IMR-90 (cell line): ENCODE results near the gene LRRC56. TPM values are rescaled to one million over a fixed set of nuclear protein-coding genes. Genes with fewer than 3 reads are reported as not detected.

Source experiments
- ATAC-seq: fragments of 200-7000 bp; cut with Tn5 transposase; 2 replicates; pipeline ENCODE4 v1.9.1; 2020; ENCODE audit warnings: low read depth, mild to moderate bottlenecking, moderate library complexity
- BruUV-seq: library from RNA; stranded (reverse); fragments of 400-500 nt; replicated peaks from 2 replicates; lab custom pipeline; 2021; lab: Mats Ljungman, UMichigan
- CTCF ChIA-PET: fragments of 300-600 bp; formaldehyde crosslinking; extraction: SDS; loops from one replicate; lab custom pipeline; 2021; ENCODE audit warnings: antibody characterized with exemption; lab: Yijun Ruan, JAX
- POLR2A ChIA-PET: fragments of 300-600 bp; sonication (Branson Sonifier 250); formaldehyde crosslinking; loops from one replicate; lab custom pipeline; 2022; ENCODE audit warnings: antibody characterized with exemption; ENCODE audit not compliant: unreplicated experiment; lab: Charles Lee
- DNase-seq: peaks from one replicate; pipeline ENCODE4 v3.0.0; 2013
- H2AFZ ChIP-seq: replicated peaks from 2 replicates; pipeline ENCODE3; 2013; ENCODE audit warnings: low read length, mild to moderate bottlenecking; ENCODE audit not compliant: poor library complexity
- H2AK5ac ChIP-seq: 2 replicates; pipeline ENCODE4 v1.6.1; 2013; ENCODE audit warnings: low read depth, low read length, inconsistent platforms
- H2AK9ac ChIP-seq: replicated peaks from 2 replicates; pipeline ENCODE3; 2013; ENCODE audit warnings: mild to moderate bottlenecking, low read depth, low read length, moderate library complexity; ENCODE audit not compliant: poor library complexity
- H2BK120ac ChIP-seq: 2 replicates; pipeline ENCODE4 v1.6.1; 2013; ENCODE audit warnings: low read depth, low read length, inconsistent platforms
- H2BK15ac ChIP-seq: 3 replicates; pipeline ENCODE4 v1.6.1; 2013; ENCODE audit warnings: low read depth, low read length, inconsistent platforms
- H2BK20ac ChIP-seq: 2 replicates; pipeline ENCODE4 v1.6.1; 2013; ENCODE audit warnings: low read depth, mild to moderate bottlenecking, inconsistent platforms, low read length, moderate library complexity
- H2BK5ac ChIP-seq: 2 replicates; pipeline ENCODE4 v1.6.1; 2013; ENCODE audit warnings: mild to moderate bottlenecking, low read depth, low read length, inconsistent platforms; ENCODE audit not compliant: poor library complexity, severe bottlenecking
- H3K14ac ChIP-seq: replicated peaks from 2 replicates; pipeline ENCODE4 v1.6.1; 2013; ENCODE audit warnings: low read depth, low read length, inconsistent platforms
- H3K18ac ChIP-seq: 2 replicates; pipeline ENCODE4 v1.6.1; 2013; ENCODE audit warnings: low read depth, low read length, control low read depth
- H3K23ac ChIP-seq: 2 replicates; pipeline ENCODE4 v1.6.1; 2013; ENCODE audit warnings: low read depth, low read length, inconsistent platforms
- H3K27ac ChIP-seq: 2 replicates; pipeline ENCODE4 v1.5.1; 2013; ENCODE audit warnings: mild to moderate bottlenecking, control low read depth, low read length; ENCODE audit not compliant: insufficient read depth
- H3K27me3 ChIP-seq: 2 replicates; pipeline ENCODE4 v1.6.1; 2013; ENCODE audit warnings: low read length; ENCODE audit not compliant: control insufficient read depth, insufficient read depth
- H3K36me3 ChIP-seq: 2 replicates; pipeline ENCODE4 v1.6.1; 2013; ENCODE audit warnings: low read length, mixed read lengths; ENCODE audit not compliant: control insufficient read depth, insufficient read depth
- H3K4ac ChIP-seq: 2 replicates; pipeline ENCODE4 v1.6.1; 2013; ENCODE audit warnings: low read depth, low read length, inconsistent platforms
- H3K4me1 ChIP-seq: 2 replicates; pipeline ENCODE4 v1.6.1; 2013; ENCODE audit warnings: low read length, mixed read lengths; ENCODE audit not compliant: control insufficient read depth, insufficient read depth
- H3K4me2 ChIP-seq: 2 replicates; pipeline ENCODE4 v1.6.1; 2013; ENCODE audit warnings: low read depth, mild to moderate bottlenecking, control low read depth, low read length, moderate library complexity
- H3K4me3 ChIP-seq: 2 replicates; pipeline ENCODE4 v1.5.1; 2013; ENCODE audit warnings: low read depth, mild to moderate bottlenecking, control low read depth, low read length, moderate library complexity; ENCODE audit not compliant: insufficient read depth
- H3K56ac ChIP-seq: 2 replicates; pipeline ENCODE4 v1.6.1; 2013; ENCODE audit warnings: low read length, inconsistent platforms; ENCODE audit not compliant: insufficient read depth; ENCODE audit errors: extremely low read depth
- H3K79me1 ChIP-seq, 2 experiments: 2 replicates each; pipeline ENCODE4 v1.6.1; 2013; ENCODE audit warnings: low read length in 2 of 2, inconsistent platforms in 1 of 2, low read depth in 1 of 2
- H3K9ac ChIP-seq: 2 replicates; pipeline ENCODE4 v1.6.1; 2013; ENCODE audit warnings: low read depth, low read length, control low read depth
- H3K9me1 ChIP-seq: 2 replicates; pipeline ENCODE4 v1.6.1; 2013; ENCODE audit warnings: low read length, inconsistent platforms; ENCODE audit not compliant: insufficient read depth
- H3K9me3 ChIP-seq: 2 replicates; pipeline ENCODE4 v1.6.1; 2013; ENCODE audit warnings: low read length; ENCODE audit not compliant: control insufficient read depth, insufficient read depth
- H4K20me1 ChIP-seq: 2 replicates; pipeline ENCODE4 v1.6.1; 2013; ENCODE audit warnings: low read length, inconsistent platforms; ENCODE audit not compliant: insufficient read depth
- H4K5ac ChIP-seq: 2 replicates; pipeline ENCODE4 v1.6.1; 2013; ENCODE audit warnings: mild to moderate bottlenecking, low read depth, low read length, control low read depth
- H4K8ac ChIP-seq, 2 experiments: 2 replicates each; pipeline ENCODE4 v1.6.1; 2013; ENCODE audit warnings: low read depth in 2 of 2, low read length in 2 of 2, control low read depth in 1 of 2, inconsistent platforms in 1 of 2
- H4K91ac ChIP-seq: 2 replicates; pipeline ENCODE4 v1.6.1; 2013; ENCODE audit warnings: low read depth, low read length, inconsistent platforms; ENCODE audit not compliant: insufficient read depth
- BHLHE40 ChIP-seq: fragments of 150-350 bp; IDR thresholded peaks from 2 replicates; pipeline ENCODE4 v1.6.1; 2016; ENCODE audit warnings: mild to moderate bottlenecking, low read depth, low read length
- CEBPB ChIP-seq: IDR thresholded peaks from 2 replicates; pipeline ENCODE4 v1.6.1; 2012; ENCODE audit warnings: low read depth, low read length, improper control_type of control experiment
- CHD1 ChIP-seq: IDR thresholded peaks from 2 replicates; pipeline ENCODE4 v1.6.1; 2012; ENCODE audit warnings: low read depth, low read length, improper control_type of control experiment
- FOS ChIP-seq: fragments of 150-350 bp; IDR thresholded peaks from 2 replicates; pipeline ENCODE4 v1.6.1; 2016; ENCODE audit warnings: low read depth, low read length
- MAFK ChIP-seq: IDR thresholded peaks from 2 replicates; pipeline ENCODE4 v1.6.1; 2012; ENCODE audit warnings: low read depth, low read length, improper control_type of control experiment
- MXI1 ChIP-seq: IDR thresholded peaks from 2 replicates; pipeline ENCODE4 v1.6.1; 2012; ENCODE audit warnings: low read depth, mild to moderate bottlenecking, low read length, moderate library complexity, borderline replicate concordance
- NFE2L2 ChIP-seq: fragments of 150-350 bp; IDR thresholded peaks from 2 replicates; pipeline ENCODE4 v1.6.1; 2016; ENCODE audit warnings: low read depth, mild to moderate bottlenecking, low read length
- POLR2A ChIP-seq: IDR thresholded peaks from 2 replicates; pipeline ENCODE4 v1.6.1; 2012; ENCODE audit warnings: mild to moderate bottlenecking, low read depth, low read length
- RAD21 ChIP-seq: IDR thresholded peaks from 2 replicates; pipeline ENCODE4 v1.6.1; 2012; ENCODE audit warnings: low read length, improper control_type of control experiment
- RCOR1 ChIP-seq: IDR thresholded peaks from 2 replicates; pipeline ENCODE4 v1.6.1; 2012; ENCODE audit warnings: mild to moderate bottlenecking, low read length, improper control_type of control experiment; ENCODE audit not compliant: insufficient replicate concordance
- RFX5 ChIP-seq: IDR thresholded peaks from 2 replicates; pipeline ENCODE4 v1.8.0; 2012; ENCODE audit warnings: low read depth, mild to moderate bottlenecking, low read length, moderate library complexity
- SMC3 ChIP-seq: fragments of 150-350 bp; IDR thresholded peaks from 2 replicates; pipeline ENCODE4 v1.6.1; 2016; ENCODE audit warnings: low read depth, mild to moderate bottlenecking, antibody characterized with exemption, low read length, moderate library complexity
- WGBS, 2 experiments: methylation state at CpG; one replicate each; pipeline versions ENCODE4 v1.1.5 to v1.1.7; 2013; ENCODE audit warnings: missing lambda C conversion rate in 2 of 2; ENCODE audit not compliant: insufficient read length in 1 of 2; ENCODE audit errors: extremely low coverage in 2 of 2; 5-methylcytosine and 5-hydroxymethylcytosine counted together
- dilution Hi-C: fragments of 300-500 bp; cut with HindIII; formaldehyde crosslinking; loops from one replicate; pipeline ENCODE4 v1.14.3; 2018; ENCODE audit warnings: low sequenced_read_pairs; ENCODE audit not compliant: unreplicated experiment
- in situ Hi-C: fragments of 300-500 bp; cut with MboI; formaldehyde crosslinking; loops from 3 replicates; pipeline ENCODE4 v1.14.3; 2019; ENCODE audit warnings: low sequenced_read_pairs, inconsistent platforms, mixed read lengths
- intact Hi-C: fragments of 100-400 bp; cut with micrococcal nuclease; formaldehyde crosslinking; loops from 2 replicates; pipeline ENCODE4 v1.10.0; 2022
- polyA plus RNA-seq, 3 experiments: library from polyadenylated mRNA; depleted of rRNA; stranded (reverse); fragments of >200 nt; gene quantifications; 2 replicates each; pipeline ENCODE4 v1.2.3, GENCODE V29; 2012; ENCODE audit warnings: low replicate concordance in 1 of 3
- total RNA-seq: library from RNA; depleted of rRNA; stranded (reverse); fragments of >200 nt; gene quantifications from 2 replicates; pipeline ENCODE4 v1.2.3, GENCODE V29; 2012
- TF ChIP-seq, protein P1 (sequence below): fragments of 150-350 bp; IDR thresholded peaks from 2 replicates; pipeline ENCODE4 v1.6.1; 2016; ENCODE audit warnings: low read depth, mild to moderate bottlenecking, low read length, moderate library complexity, borderline replicate concordance
- TF ChIP-seq, protein P2 (sequence below): conservative IDR thresholded peaks from 2 replicates; pipeline ENCODE4 v1.5.1; 2012; ENCODE audit warnings: mild to moderate bottlenecking, low read depth, low read length, improper control_type of control experiment
- TF ChIP-seq, protein P3 (sequence below): fragments of 150-350 bp; IDR thresholded peaks from 2 replicates; pipeline ENCODE4 v1.6.1; 2017; ENCODE audit warnings: mild to moderate bottlenecking, antibody characterized with exemption, low read length, low read depth

The LRRC56 gene
- total and polyA plus RNA-seq, 2 of the 4 experiments (the other 2 are of a cell fraction): 0.36 to 1.3 TPM

DNA sequence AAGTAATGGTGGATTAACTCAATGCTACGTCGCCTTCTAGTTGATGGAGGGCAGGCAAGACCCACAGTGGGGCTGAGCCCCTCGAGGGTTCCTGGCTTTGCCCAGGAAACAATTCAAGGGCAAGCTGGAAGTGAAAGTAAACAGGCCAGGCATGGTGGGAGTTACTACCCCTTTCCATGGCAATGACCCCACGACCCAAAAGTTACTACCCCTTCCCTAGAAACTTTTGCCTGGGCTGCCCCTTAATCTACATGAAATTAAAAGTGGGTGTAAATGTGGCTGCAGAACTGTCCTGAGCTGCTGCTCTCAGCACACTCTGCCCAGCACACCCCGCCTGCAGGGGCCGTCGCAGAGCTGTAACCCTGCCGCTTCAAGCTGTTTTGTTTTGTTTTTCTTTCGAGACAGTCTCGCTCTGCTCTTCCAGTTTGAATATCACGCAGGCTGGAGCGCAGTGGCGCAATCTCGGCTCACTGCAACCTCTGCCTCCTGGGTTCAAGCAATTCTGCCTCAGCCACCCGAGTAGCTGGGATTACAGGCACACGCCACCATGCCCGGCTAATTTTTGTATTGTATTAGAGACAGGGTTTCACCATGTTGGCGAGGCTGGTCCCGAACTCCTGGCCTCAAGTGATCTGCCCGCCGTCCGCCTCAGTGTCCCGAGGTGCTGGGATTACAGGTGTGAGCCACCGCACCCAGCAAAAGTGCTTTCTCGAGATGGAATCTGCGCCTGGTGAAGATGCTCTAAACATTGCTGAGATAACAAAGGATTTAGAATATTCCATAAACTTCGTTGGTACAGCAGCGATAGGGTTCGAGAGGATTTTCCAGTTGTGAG, 24.3 kb upstream of the LRRC56 start:
- Histone ChIP-seq H3K79me1 (peaks cover 6 to 17% of the 10 kb centered on the region in 2 experiments), H3K9me1 (peaks cover 3% of the 10 kb centered on the region; the same call in 1 of the 2 replicates), H3K56ac (no peak overlapping the region), H2BK5ac (no peak overlapping the region), H3K4me2 (no peak overlapping the region), H3K9ac (no peak overlapping the region), H3K36me3 (peaks cover 17% of the 10 kb centered on the region), H4K20me1 (no peaks in the 10 kb centered on the region), H2AK9ac (no peak overlapping the region), H3K18ac (no peak overlapping the region), H4K91ac (no peak overlapping the region), H3K4ac (no peak overlapping the region), H2BK120ac (no peak overlapping the region), H3K27me3 (no peaks in the 10 kb centered on the region), H2AFZ (no peak overlapping the region), H2BK20ac (no peak overlapping the region), H3K4me3 (no peak overlapping the region), H3K27ac (no peak overlapping the region), H4K5ac (no peak overlapping the region), H4K8ac (no peak overlapping the region), H2BK15ac (no peak overlapping the region), H3K4me1 (peaks cover 2% of the 10 kb centered on the region), H2AK5ac (no peak overlapping the region), H3K14ac (no peak overlapping the region), H3K23ac (no peak overlapping the region), H3K9me3 (peaks cover 6% of the 10 kb centered on the region; the same call in 1 of the 2 replicates)
- DNase-seq (no peak), ATAC-seq (no peak)
- POLR2A ChIA-PET: no interaction called here
- dilution Hi-C loops: no loop called here
- in situ Hi-C loops: no loop called here
- 95% methylated on average over 14 of the region's 29 CpGs; no CpG with 5 or more reads in 1 of the 2 experiments for WGBS, 2 experiments
- CTCF ChIA-PET: no interaction called here
- BruUV-seq: no TSS peak
- intact Hi-C loops: no loop called here
- TF ChIP-seq POLR2A (no peak), MXI1 (no peak), SMC3 (no peak), CEBPB (no peak), RFX5 (no peak), NFE2L2 (no peak), RCOR1 (no peak), CHD1 (no peak), BHLHE40 (no peak), RAD21 (no peak), FOS (no peak), MAFK (no peak)
- TF ChIP-seq, protein P1, sequence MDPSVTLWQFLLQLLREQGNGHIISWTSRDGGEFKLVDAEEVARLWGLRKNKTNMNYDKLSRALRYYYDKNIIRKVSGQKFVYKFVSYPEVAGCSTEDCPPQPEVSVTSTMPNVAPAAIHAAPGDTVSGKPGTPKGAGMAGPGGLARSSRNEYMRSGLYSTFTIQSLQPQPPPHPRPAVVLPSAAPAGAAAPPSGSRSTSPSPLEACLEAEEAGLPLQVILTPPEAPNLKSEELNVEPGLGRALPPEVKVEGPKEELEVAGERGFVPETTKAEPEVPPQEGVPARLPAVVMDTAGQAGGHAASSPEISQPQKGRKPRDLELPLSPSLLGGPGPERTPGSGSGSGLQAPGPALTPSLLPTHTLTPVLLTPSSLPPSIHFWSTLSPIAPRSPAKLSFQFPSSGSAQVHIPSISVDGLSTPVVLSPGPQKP: no peak
- TF ChIP-seq, protein P2, sequence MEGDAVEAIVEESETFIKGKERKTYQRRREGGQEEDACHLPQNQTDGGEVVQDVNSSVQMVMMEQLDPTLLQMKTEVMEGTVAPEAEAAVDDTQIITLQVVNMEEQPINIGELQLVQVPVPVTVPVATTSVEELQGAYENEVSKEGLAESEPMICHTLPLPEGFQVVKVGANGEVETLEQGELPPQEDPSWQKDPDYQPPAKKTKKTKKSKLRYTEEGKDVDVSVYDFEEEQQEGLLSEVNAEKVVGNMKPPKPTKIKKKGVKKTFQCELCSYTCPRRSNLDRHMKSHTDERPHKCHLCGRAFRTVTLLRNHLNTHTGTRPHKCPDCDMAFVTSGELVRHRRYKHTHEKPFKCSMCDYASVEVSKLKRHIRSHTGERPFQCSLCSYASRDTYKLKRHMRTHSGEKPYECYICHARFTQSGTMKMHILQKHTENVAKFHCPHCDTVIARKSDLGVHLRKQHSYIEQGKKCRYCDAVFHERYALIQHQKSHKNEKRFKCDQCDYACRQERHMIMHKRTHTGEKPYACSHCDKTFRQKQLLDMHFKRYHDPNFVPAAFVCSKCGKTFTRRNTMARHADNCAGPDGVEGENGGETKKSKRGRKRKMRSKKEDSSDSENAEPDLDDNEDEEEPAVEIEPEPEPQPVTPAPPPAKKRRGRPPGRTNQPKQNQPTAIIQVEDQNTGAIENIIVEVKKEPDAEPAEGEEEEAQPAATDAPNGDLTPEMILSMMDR: no peak
- TF ChIP-seq, protein P3, sequence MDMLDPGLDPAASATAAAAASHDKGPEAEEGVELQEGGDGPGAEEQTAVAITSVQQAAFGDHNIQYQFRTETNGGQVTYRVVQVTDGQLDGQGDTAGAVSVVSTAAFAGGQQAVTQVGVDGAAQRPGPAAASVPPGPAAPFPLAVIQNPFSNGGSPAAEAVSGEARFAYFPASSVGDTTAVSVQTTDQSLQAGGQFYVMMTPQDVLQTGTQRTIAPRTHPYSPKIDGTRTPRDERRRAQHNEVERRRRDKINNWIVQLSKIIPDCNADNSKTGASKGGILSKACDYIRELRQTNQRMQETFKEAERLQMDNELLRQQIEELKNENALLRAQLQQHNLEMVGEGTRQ: no peak
